GM23248 (cell line): ENCODE measurements around the gene DPAGT1. TPM values are rescaled to one million over a fixed set of nuclear protein-coding genes. Genes with fewer than 3 reads are reported as not detected.

ENCODE experiments used
- DNase-seq: peaks from one replicate; pipeline ENCODE4 v3.0.0-alpha.2; 2015
- H2AFZ ChIP-seq: fragments of 200-600 bp; sonication (generic); 2 replicates; pipeline ENCODE4 v1.6.1; 2016; ENCODE audit warnings: antibody characterized with exemption
- H3F3A ChIP-seq: fragments of 200-600 bp; sonication (generic); 2 replicates; pipeline ENCODE4 v1.6.1; 2016; ENCODE audit warnings: mild to moderate bottlenecking, antibody characterized with exemption, mixed run types; ENCODE audit not compliant: insufficient read depth
- H3K27ac ChIP-seq: fragments of 200-600 bp; sonication (generic); 2 replicates; pipeline ENCODE4 v1.5.1; 2016; ENCODE audit warnings: mild to moderate bottlenecking
- H3K27me3 ChIP-seq: fragments of 200-600 bp; sonication (generic); replicated peaks from 2 replicates; pipeline ENCODE4 v1.6.1; 2016; ENCODE audit warnings: mild to moderate bottlenecking; ENCODE audit not compliant: insufficient read depth
- H3K36me3 ChIP-seq: fragments of 200-600 bp; sonication (generic); 2 replicates; pipeline ENCODE4 v1.6.1; 2016; ENCODE audit warnings: low read depth, mild to moderate bottlenecking
- H3K4me1 ChIP-seq: fragments of 200-600 bp; sonication (generic); 2 replicates; pipeline ENCODE4 v1.6.1; 2016; ENCODE audit warnings: mild to moderate bottlenecking; ENCODE audit not compliant: insufficient read depth
- H3K4me2 ChIP-seq: fragments of 200-600 bp; sonication (generic); one replicate; pipeline ENCODE4 v1.6.1; 2016; ENCODE audit warnings: mild to moderate bottlenecking; ENCODE audit not compliant: unreplicated experiment
- H3K4me3 ChIP-seq: fragments of 200-600 bp; sonication (generic); 2 replicates; pipeline ENCODE4 v1.5.1; 2016; ENCODE audit warnings: mild to moderate bottlenecking
- H3K79me2 ChIP-seq: fragments of 200-600 bp; sonication (generic); 2 replicates; pipeline ENCODE4 v1.6.1; 2016; ENCODE audit warnings: mild to moderate bottlenecking; ENCODE audit not compliant: insufficient read depth
- H3K9ac ChIP-seq: fragments of 200-600 bp; sonication (generic); 2 replicates; pipeline ENCODE4 v1.6.1; 2016; ENCODE audit warnings: mild to moderate bottlenecking
- H3K9me2 ChIP-seq: fragments of 200-600 bp; sonication (generic); 2 replicates; pipeline ENCODE4 v1.6.1; 2016; ENCODE audit warnings: mixed run types, mild to moderate bottlenecking, moderate library complexity; ENCODE audit not compliant: insufficient read depth
- H3K9me3 ChIP-seq: fragments of 200-600 bp; sonication (generic); one replicate; pipeline ENCODE4 v1.6.1; 2017; ENCODE audit warnings: low read depth
- H4K20me1 ChIP-seq: fragments of 200-600 bp; sonication (generic); 2 replicates; pipeline ENCODE4 v1.6.0; 2016; ENCODE audit not compliant: insufficient read depth
- EZH2 ChIP-seq: fragments of 200-600 bp; sonication (generic); IDR thresholded peaks from 2 replicates; pipeline ENCODE4 v1.6.1; 2018; ENCODE audit warnings: antibody characterized with exemption, mild to moderate bottlenecking; ENCODE audit not compliant: insufficient read depth, poor library complexity, severe bottlenecking
- EZH2phosphoT487 ChIP-seq: fragments of 200-600 bp; sonication (generic); IDR thresholded peaks from 2 replicates; pipeline ENCODE4 v1.6.1; 2018; ENCODE audit warnings: antibody characterized with exemption, moderate library complexity, mild to moderate bottlenecking, low read depth; ENCODE audit not compliant: insufficient read depth
- WGBS, 2 experiments: methylation state at CpG; one replicate each; pipeline ENCODE4 v1.1.6; 2015 to 2017; ENCODE audit warnings: low lambda C conversion rate in 2 of 2, low coverage in 1 of 2; ENCODE audit errors: missing lambda C conversion rate in 2 of 2; 5-methylcytosine and 5-hydroxymethylcytosine counted together
- in situ Hi-C: fragments of 300-500 bp; cut with MboI; formaldehyde crosslinking; loops from 2 replicates; pipeline ENCODE4 v1.15.0; 2020
- polyA plus RNA-seq: library from polyadenylated mRNA; unstranded; fragments of >200 nt; fragmentation: Nextera tagmentation; extraction: Ambion mirVana; gene quantifications from 2 replicates; pipeline ENCODE4 v1.2.1, GENCODE V29; 2016
- total RNA-seq: library from RNA; depleted of rRNA; stranded (reverse); fragments of >200 nt; shearing (Covaris generic); gene quantifications from 2 replicates; pipeline ENCODE4 v1.2.3, GENCODE V29; 2014

Gene DPAGT1
- total and polyA plus RNA-seq, 2 experiments from 2014 or later: 30.0 to 73.6 TPM

DNA sequence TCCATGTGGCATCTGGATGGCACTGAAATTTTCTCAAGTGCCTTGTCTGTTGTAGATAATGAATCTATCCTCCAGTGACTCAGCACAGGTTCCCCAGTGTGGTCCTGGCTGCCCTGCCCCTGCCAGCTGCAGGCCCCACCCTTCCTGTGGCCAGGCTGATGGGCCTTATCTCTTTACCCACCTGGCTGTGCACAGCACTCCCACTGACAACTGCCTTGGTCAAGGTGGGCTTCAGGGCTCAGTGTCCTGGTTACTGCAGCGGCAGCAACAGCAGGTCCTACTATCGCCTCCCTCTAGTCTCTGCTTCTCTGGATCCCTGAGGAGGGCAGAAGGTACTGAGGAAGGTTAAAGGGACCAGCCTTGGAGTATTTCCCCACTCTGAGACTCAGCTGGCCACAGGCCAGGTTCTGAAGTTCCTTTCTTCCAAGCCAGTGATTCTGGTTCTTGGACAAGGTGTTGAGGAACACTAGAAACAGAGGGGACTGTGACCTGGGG lies 13.9 kb downstream of the DPAGT1 start:
- Histone ChIP-seq H2AFZ (no peak overlapping the region), H3F3A (peaks cover 25% of the 10 kb centered on the region), H3K79me2 (peaks cover 45% of the 10 kb centered on the region), H3K36me3 (no peaks in the 10 kb centered on the region), H3K9me3 (no peaks in the 10 kb centered on the region), H4K20me1 (no peaks in the 10 kb centered on the region), H3K27ac (no peak overlapping the region), H3K4me1 (peaks cover 14% of the 10 kb centered on the region), H3K9ac (no peak overlapping the region), H3K4me2 (no peak overlapping the region), H3K27me3 (no peaks in the 10 kb centered on the region), H3K4me3 (no peak overlapping the region), H3K9me2 (no peaks in the 10 kb centered on the region)
- TF ChIP-seq EZH2: no peak
- no peak for TF ChIP-seq EZH2phosphoT487
- DNase-seq: no peak
- WGBS, 2 experiments: 100% methylated on average over 2 of the region's 2 CpGs
- in situ Hi-C loops: no loop called here

- Histone ChIP-seq H3K9me3 (no peaks in the 10 kb centered on the region), H4K20me1 (no peaks in the 10 kb centered on the region), H3K9me2 (no peaks in the 10 kb centered on the region), H3K79me2 (peaks cover 38% of the 10 kb centered on the region), H3K4me3 (no peak overlapping the region), H3K36me3 (no peaks in the 10 kb centered on the region), H3K27ac (no peak overlapping the region), H3K4me2 (no peak overlapping the region), H3F3A (peaks cover 25% of the 10 kb centered on the region), H3K9ac (no peak overlapping the region), H3K27me3 (no peaks in the 10 kb centered on the region), H3K4me1 (peaks cover 10% of the 10 kb centered on the region), H2AFZ (no peak overlapping the region)
- in situ Hi-C loops: no loop called here
- 95 to 97% methylated on average over 6 of the region's 6 CpGs for WGBS, 2 experiments
- no peak for DNase-seq
- no peak for TF ChIP-seq EZH2phosphoT487
Observed at GRCh38 chr11:119087123-119087522, 14.5 kb downstream of the DPAGT1 start.

- Histone ChIP-seq H2AFZ (peak overlapping the region; percentile 94), H3K79me2 (peaks cover 29% of the 10 kb centered on the region), H3K27me3 (no peaks in the 10 kb centered on the region), H3K36me3 (no peaks in the 10 kb centered on the region), H3K27ac (peak overlapping the region; percentile 88), H3F3A (peaks cover 13% of the 10 kb centered on the region; the same call in 1 of the 2 replicates), H3K4me3 (peak overlapping the region; percentile 99), H3K4me1 (peaks cover 10% of the 10 kb centered on the region), H3K9ac (peak overlapping the region; percentile 88), H3K4me2 (peak overlapping the region; percentile 93), H3K9me2 (no peaks in the 10 kb centered on the region), H4K20me1 (no peaks in the 10 kb centered on the region), H3K9me3 (no peaks in the 10 kb centered on the region)
- in situ Hi-C loops: no loop called here
- WGBS, 2 experiments: 2 to 3% methylated on average over 12 to 13 of the region's 13 CpGs
- no peak for TF ChIP-seq EZH2phosphoT487
- TF ChIP-seq EZH2: no peak
- DNase-seq: peak; percentile 67
Observed at GRCh38 chr11:119085437-119085847, 16.2 kb downstream of the DPAGT1 start.

DNA sequence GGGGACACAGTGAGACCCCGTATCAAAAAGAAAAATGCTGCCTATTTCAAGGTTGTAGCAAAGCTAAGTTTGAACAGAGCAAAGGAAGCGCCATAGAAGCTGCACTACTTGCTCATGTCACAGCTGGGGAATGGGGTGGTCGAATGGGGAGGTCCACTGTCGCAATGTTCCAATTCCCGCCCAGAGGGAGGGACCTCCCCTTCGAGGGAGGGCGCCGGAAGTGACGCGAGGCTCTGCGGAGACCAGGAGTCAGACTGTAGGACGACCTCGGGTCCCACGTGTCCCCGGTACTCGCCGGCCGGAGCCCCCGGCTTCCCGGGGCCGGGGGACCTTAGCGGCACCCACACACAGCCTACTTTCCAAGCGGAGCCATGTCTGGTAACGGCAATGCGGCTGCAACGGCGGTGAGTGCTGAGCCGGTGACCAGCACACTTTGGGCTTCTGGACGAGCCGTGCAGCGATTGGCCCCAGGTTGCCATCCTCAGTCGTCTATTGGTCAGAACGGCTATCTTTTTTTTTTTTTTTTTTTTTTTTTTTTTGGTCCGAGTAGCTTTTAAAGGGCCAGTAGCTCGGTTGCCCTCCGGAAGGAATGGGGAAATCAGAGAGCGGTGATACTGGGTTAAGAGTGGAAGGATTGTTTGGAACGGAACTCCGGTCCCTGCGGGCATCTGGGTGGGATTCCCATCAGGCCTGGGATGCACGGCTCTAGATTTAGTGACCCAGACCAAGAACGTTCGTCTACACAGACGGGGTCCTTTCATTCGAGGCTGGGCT lies 16.8 kb downstream of the DPAGT1 start, which contains the start of gene HMBS:
HMBS (plus strand) TSS at position 219 of the 774 bp plus-strand sequence; CDS start at position 372, 153 bp downstream.
- Histone ChIP-seq H3K9ac (peak within 1 kb of the TSS; percentile 88), H3K9me2 (no peaks in the 10 kb centered on the region), H3K9me3 (no peaks in the 10 kb centered on the region), H3K27me3 (no peaks in the 10 kb centered on the region), H3K36me3 (no peaks in the 10 kb centered on the region), H3K79me2 (peaks cover 29% of the 10 kb centered on the region), H3F3A (peaks cover 13% of the 10 kb centered on the region; the same call in 1 of the 2 replicates), H3K4me1 (peaks cover 10% of the 10 kb centered on the region), H3K4me3 (peak within 1 kb of the TSS; percentile 99), H4K20me1 (no peaks in the 10 kb centered on the region), H3K4me2 (peak within 1 kb of the TSS; percentile 93), H2AFZ (peak within 1 kb of the TSS; percentile 94), H3K27ac (peak within 1 kb of the TSS; percentile 88)
- peak; percentile 97 for DNase-seq
- in situ Hi-C loops: no loop called here
- 0% methylated on average over 42 to 45 of the region's 45 CpGs for WGBS, 2 experiments
- no peak for TF ChIP-seq EZH2phosphoT487
- no peak for TF ChIP-seq EZH2
